GM12878 (cell line): ENCODE measurements around the gene RNF167. TPM values are rescaled to one million over a fixed set of nuclear protein-coding genes. Genes with fewer than 3 reads are reported as not detected.

ENCODE experiments used
- ATAC-seq: fragments of 200-7000 bp; cut with Tn5 transposase; 3 replicates; pipeline ENCODE4 v1.9.1; 2020; ENCODE audit warnings: mild to moderate bottlenecking, moderate library complexity
- BruUV-seq: library from RNA; stranded (reverse); fragments of 400-500 nt; replicated peaks from 2 replicates; lab custom pipeline; 2021; lab: Mats Ljungman, UMichigan
- CTCF ChIA-PET: fragments of 300-600 bp; sonication (Branson Sonifier 250); formaldehyde crosslinking; extraction: SDS; loops from one replicate; lab custom pipeline; 2021; ENCODE audit warnings: inconsistent platforms; lab: Yijun Ruan, JAX
- POLR2A ChIA-PET: fragments of 350-600 bp; formaldehyde crosslinking; extraction: SDS; loops from one replicate; lab custom pipeline; 2021; ENCODE audit warnings: inconsistent platforms; lab: Charles Lee
- RAD21 ChIA-PET: fragments of 300-600 bp; sonication (Branson Sonifier 250); formaldehyde crosslinking; loops from one replicate; lab custom pipeline; 2023; ENCODE audit warnings: antibody characterized with exemption; ENCODE audit not compliant: unreplicated experiment; lab: Charles Lee
- SMC1A ChIA-PET: fragments of 300-600 bp; sonication (Branson Sonifier 250); formaldehyde crosslinking; loops from one replicate; lab custom pipeline; 2023; ENCODE audit not compliant: unreplicated experiment, uncharacterized antibody; lab: Charles Lee
- DNase-seq: peaks from one replicate; pipeline ENCODE4 v3.0.0-alpha.2; 2011; ENCODE audit warnings: low read depth, low spot score
- FAIRE-seq: peaks from 3 replicates; lab custom pipeline; 2011; peaks lifted over from hg19 to GRCh38; lab: Jason Lieb, UNC
- H2AFZ ChIP-seq: 2 replicates; pipeline ENCODE4 v1.6.0; 2011; ENCODE audit warnings: low read depth, low read length, control low read depth; ENCODE audit not compliant: control insufficient read depth
- H3K27ac ChIP-seq: 2 replicates; pipeline ENCODE4 v1.5.1; 2011; ENCODE audit warnings: control low read depth; ENCODE audit not compliant: control insufficient read depth, insufficient read depth
- H3K27me3 ChIP-seq, 2 experiments: replicated peaks in 1 of 2; 2 replicates each; pipeline versions ENCODE4 v1.6.0 to v1.6.1; 2011; ENCODE audit warnings: low read length in 1 of 2; ENCODE audit not compliant: control insufficient read depth in 2 of 2, insufficient read depth in 2 of 2
- H3K36me3 ChIP-seq, 2 experiments: 2 replicates each; pipeline ENCODE4 v1.5.1; 2011; ENCODE audit warnings: low read length in 1 of 2; ENCODE audit not compliant: control insufficient read depth in 2 of 2, insufficient read depth in 2 of 2
- H3K4me1 ChIP-seq: 2 replicates; pipeline ENCODE4 v1.6.1; 2011; ENCODE audit warnings: mild to moderate bottlenecking, low read length, moderate library complexity, mixed read lengths; ENCODE audit not compliant: control insufficient read depth, insufficient read depth
- H3K4me2 ChIP-seq: 2 replicates; pipeline ENCODE4 v1.6.0; 2011; ENCODE audit warnings: control low read depth; ENCODE audit not compliant: control insufficient read depth, insufficient read depth
- H3K4me3 ChIP-seq: fragments of 200-600 bp; sonication (generic); 2 replicates; pipeline ENCODE4 v1.5.1; 2016
- H3K79me2 ChIP-seq: 2 replicates; pipeline ENCODE4 v1.6.0; 2011; ENCODE audit warnings: low read length; ENCODE audit not compliant: control insufficient read depth, insufficient read depth
- H3K9ac ChIP-seq: 2 replicates; pipeline ENCODE4 v1.8.0; 2011; ENCODE audit warnings: low read length, control low read depth, mixed read lengths; ENCODE audit not compliant: control insufficient read depth, insufficient read depth
- H3K9me3 ChIP-seq: replicated peaks from 3 replicates; pipeline ENCODE4 v1.5.1; 2011; ENCODE audit warnings: mild to moderate bottlenecking, low read length; ENCODE audit not compliant: control insufficient read depth, insufficient read depth
- H4K20me1 ChIP-seq: 2 replicates; pipeline ENCODE4 v1.6.0; 2011; ENCODE audit not compliant: control insufficient read depth, insufficient read depth
- CHD1 ChIP-seq: IDR thresholded peaks from 2 replicates; pipeline ENCODE4 v1.6.1; 2012; ENCODE audit warnings: low read depth, low read length, improper control_type of control experiment
- EED ChIP-seq: sonication (generic); IDR thresholded peaks from 2 replicates; pipeline ENCODE4 v1.6.1; 2016; ENCODE audit warnings: antibody characterized with exemption, low read depth
- EP300 ChIP-seq, 2 experiments: fragments of 150-350 bp in 1 of 2; IDR thresholded peaks; 2 replicates each; pipeline ENCODE4 v1.6.1; 2011 to 2012; ENCODE audit warnings: low read depth in 2 of 2, low read length in 2 of 2, borderline replicate concordance in 1 of 2, improper control_type of control experiment in 1 of 2, inconsistent platforms in 1 of 2; ENCODE audit not compliant: control insufficient read depth in 1 of 2
- ESRRA ChIP-seq: IDR thresholded peaks from 2 replicates; pipeline ENCODE4 v1.6.1; 2012; ENCODE audit warnings: mild to moderate bottlenecking, low read length, improper control_type of control experiment
- IKZF1 ChIP-seq: fragments of 450-650 bp; conservative IDR thresholded peaks from 2 replicates; pipeline ENCODE4 v1.6.1; 2017; ENCODE audit warnings: antibody characterized with exemption, mild to moderate bottlenecking
- LARP7 ChIP-seq: fragments of 450-650 bp; IDR thresholded peaks from 2 replicates; pipeline ENCODE4 v1.6.1; 2017; ENCODE audit warnings: mild to moderate bottlenecking
- MEF2B ChIP-seq: fragments of 450-650 bp; IDR thresholded peaks from 2 replicates; pipeline ENCODE4 v1.6.1; 2018; ENCODE audit warnings: mild to moderate bottlenecking, moderate library complexity; ENCODE audit not compliant: partially characterized antibody, poor library complexity, severe bottlenecking
- NBN ChIP-seq: fragments of 450-650 bp; IDR thresholded peaks from 2 replicates; pipeline ENCODE4 v1.6.1; 2016
- POLR2A ChIP-seq: IDR thresholded peaks from 2 replicates; pipeline ENCODE4 v1.6.1; 2011; ENCODE audit warnings: low read depth, mild to moderate bottlenecking, low read length
- POLR2AphosphoS2 ChIP-seq: IDR thresholded peaks from 2 replicates; pipeline ENCODE4 v1.6.1; 2011; ENCODE audit warnings: low read depth, mild to moderate bottlenecking, low read length, improper control_type of control experiment, moderate library complexity
- POU2F2 ChIP-seq: IDR thresholded peaks from 3 replicates; pipeline ENCODE4 v1.6.1; 2011; ENCODE audit warnings: low read depth, mild to moderate bottlenecking, low read length, borderline replicate concordance
- RAD21 ChIP-seq: IDR thresholded peaks from 2 replicates; pipeline ENCODE4 v1.6.1; 2011; ENCODE audit warnings: mild to moderate bottlenecking, low read depth, low read length, moderate library complexity; ENCODE audit not compliant: insufficient read depth
- SMAD5 ChIP-seq: IDR thresholded peaks from 2 replicates; pipeline ENCODE4 v1.6.1; 2016; ENCODE audit warnings: antibody characterized with exemption, low read depth
- SPI1 ChIP-seq: IDR thresholded peaks from 2 replicates; pipeline ENCODE4 v1.6.1; 2011; ENCODE audit warnings: low read depth, mild to moderate bottlenecking, low read length, moderate library complexity, borderline replicate concordance; ENCODE audit not compliant: insufficient read depth
- TCF7 ChIP-seq: IDR thresholded peaks from 2 replicates; pipeline ENCODE4 v1.6.1; 2014; ENCODE audit warnings: antibody characterized with exemption, borderline replicate concordance
- WGBS: methylation state at CpG from one replicate; pipeline ENCODE4 v1.1.6; 2016; ENCODE audit warnings: low lambda C conversion rate; ENCODE audit not compliant: insufficient replicate concordance, insufficient coverage; ENCODE audit errors: missing lambda C conversion rate; 5-methylcytosine and 5-hydroxymethylcytosine counted together
- in situ Hi-C: fragments of 300-500 bp; cut with MboI; formaldehyde crosslinking; loops from 9 replicates; pipeline ENCODE4 v1.14.3; 2018; ENCODE audit warnings: mixed read lengths
- intact Hi-C: fragments of 100-400 bp; cut with micrococcal nuclease; formaldehyde crosslinking; loops from one replicate; pipeline ENCODE4 v1.14.2; 2022; ENCODE audit not compliant: unreplicated experiment
- polyA plus RNA-seq, 11 experiments: library from polyadenylated mRNA; depleted of rRNA in 4 of 11; unstranded in 6 of 11; stranded (reverse) in 5 of 11; fragments of >200 nt; fragmentation: Nextera tagmentation in 4 of 11; fragmentation: Illumina TruSeq in 1 of 11; extraction: Ambion mirVana in 4 of 11; extraction: Trizol in 1 of 11; gene quantifications; 1 replicate in 1 of 11; 2 replicates in 10 of 11; pipeline versions ENCODE4 v1.2.1 to v1.2.3, GENCODE V29; 2011 to 2016; ENCODE audit warnings: inconsistent platforms in 2 of 11, missing spikeins in 2 of 11, low read depth in 1 of 11
- total RNA-seq, 4 experiments: library from RNA; depleted of rRNA in 3 of 4; stranded (reverse); fragments of >200 nt in 3 of 4; fragmentation: Illumina TruSeq in 1 of 4; extraction: Trizol in 1 of 4; gene quantifications; 2 replicates each; pipeline versions ENCODE4 v1.2.1 to v1.2.3, GENCODE V29; 2013 to 2021

Gene RNF167
- total and polyA plus RNA-seq, 10 of the 15 experiments (the other 5 are each of a cell fraction or from before 2014, with no cell fraction given): 33.6 to 147 (median 57.6) TPM

GRCh38 chr17:4939796-4940554, at the start of gene RNF167, which contains the start of gene SLC25A11 (continued):
- TF ChIP-seq POLR2A (peak; percentile 88), RAD21 (no peak), EED (no peak; the same call in 1 of the 2 replicates), ESRRA (peak; percentile 88), TCF7 (no peak), POLR2AphosphoS2 (peak; percentile 71; the same call in 1 of the 2 replicates), CHD1 (no peak), NBN (peak; percentile 66), IKZF1 (peak; percentile 99), MEF2B (peak; percentile 8)

- ChIA-PET POLR2A (no interaction called here), SMC1A (no interaction called here), CTCF (interaction anchor here (1.0 to 1.7 kb wide), 3 partner anchors 85 to 325 kb away, joined by 3 to 5 read pairs (median 4); partner anchors contain the start of genes ARRB2 and PLD2), RAD21 (interaction anchor here (0.6 to 4.0 kb wide), 2 partner anchors 182 to 342 kb away, joined by 3 to 13 read pairs; partner anchors contain the start of gene ARRB2)
- Histone ChIP-seq H3K9me3 (no peaks in the 10 kb centered on the region), H3K27ac (no peak overlapping the region), H2AFZ (no peak overlapping the region), H3K27me3 (no peaks in the 10 kb centered on the region), H3K36me3 (peaks cover 6 to 29% of the 10 kb centered on the region in 2 experiments; a peak in 3 of 4 replicates), H3K4me2 (no peak overlapping the region), H3K79me2 (no peaks in the 10 kb centered on the region), H3K4me3 (no peak overlapping the region), H3K4me1 (no peaks in the 10 kb centered on the region), H4K20me1 (peaks cover 2% of the 10 kb centered on the region; the same call in 1 of the 2 replicates), H3K9ac (no peak overlapping the region)
- intact Hi-C loops (no loop called here), in situ Hi-C loops (no loop called here)
- no TSS peak for BruUV-seq
- TF ChIP-seq POU2F2: no peak
- TF ChIP-seq SMAD5: no peak
- TF ChIP-seq LARP7: no peak
- TF ChIP-seq EP300 (IDR thresholded peaks at IDR 0.05; ENCODE audit: borderline replicate concordance in 1 of 2, control insufficient read depth in 1 of 2, low read depth in 2 of 2, low read length in 2 of 2): no peak
- peak; percentile 38; the same call in 1 of the 2 replicates for TF ChIP-seq POLR2A
- TF ChIP-seq SPI1: no peak
- 89% methylated on average over 39 of the region's 42 CpGs for WGBS
- DNase-seq: no peak
- no peak for FAIRE-seq
- no peak for ATAC-seq
Measured at GRCh38 chr17:4891411-4892410, 48.4 kb upstream of the RNF167 start.
